ENCODE data around the gene PCDH9. TPM values are rescaled to one million over a fixed set of nuclear protein-coding genes. Genes with fewer than 3 reads are reported as not detected.

The PCDH9 gene
- total and polyA plus RNA-seq, 2 experiments from 2014 or later: 0.56 to 0.76 TPM

GRCh38 chr13:67052550-67053490 lies 177.3 kb downstream of the PCDH9 start:
- in situ Hi-C loops (cut with MboI): no loop called here
- DNase-seq: no peak

GRCh38 chr13:67049744-67050143 lies 180.4 kb downstream of the PCDH9 start:
- Histone ChIP-seq H3K27ac (no peak overlapping the region), H3K9me3 (ENCODE audit: low read depth) (no peaks in the 10 kb centered on the region), H3K4me3 (no peak overlapping the region), H2AFZ (no peak overlapping the region), H3K9ac (no peak overlapping the region), H3K36me3 (ENCODE audit: low read depth) (no peaks in the 10 kb centered on the region), H3K4me1 (ENCODE audit: insufficient read depth) (no peaks in the 10 kb centered on the region), H3F3A (ENCODE audit: insufficient read depth) (no peaks in the 10 kb centered on the region), H3K27me3 (replicated peaks; ENCODE audit: insufficient read depth) (no peaks in the 10 kb centered on the region), H4K20me1 (ENCODE audit: insufficient read depth) (no peaks in the 10 kb centered on the region), H3K79me2 (ENCODE audit: insufficient read depth) (no peaks in the 10 kb centered on the region), H3K4me2 (ENCODE audit: unreplicated experiment) (no peak overlapping the region), H3K9me2 (ENCODE audit: insufficient read depth) (no peaks in the 10 kb centered on the region)
- no peak for TF ChIP-seq EZH2phosphoT487 (IDR thresholded peaks at IDR 0.05; ENCODE audit: insufficient read depth, low read depth)
- no peak for DNase-seq
- in situ Hi-C loops (cut with MboI): no loop called here
- WGBS, 2 experiments (ENCODE audit: low coverage in 1 of 2, low lambda C conversion rate in 2 of 2, missing lambda C conversion rate in 2 of 2): 14 to 17% methylated on average over 1 of the region's 1 CpG

More at GRCh38 chr13:67052550-67053490, 177.3 kb downstream of the PCDH9 start:
- Histone ChIP-seq H3K4me2 (ENCODE audit: unreplicated experiment) (no peak overlapping the region), H3K36me3 (ENCODE audit: low read depth) (no peaks in the 10 kb centered on the region), H3K79me2 (ENCODE audit: insufficient read depth) (no peaks in the 10 kb centered on the region), H2AFZ (no peak overlapping the region), H3K27ac (no peak overlapping the region), H3K9me2 (ENCODE audit: insufficient read depth) (no peaks in the 10 kb centered on the region), H3K9ac (no peak overlapping the region), H3K4me3 (no peak overlapping the region), H3F3A (ENCODE audit: insufficient read depth) (no peaks in the 10 kb centered on the region), H3K9me3 (ENCODE audit: low read depth) (no peaks in the 10 kb centered on the region), H3K4me1 (ENCODE audit: insufficient read depth) (no peaks in the 10 kb centered on the region), H3K27me3 (replicated peaks; ENCODE audit: insufficient read depth) (no peaks in the 10 kb centered on the region), H4K20me1 (ENCODE audit: insufficient read depth) (no peaks in the 10 kb centered on the region)
- TF ChIP-seq EZH2 (IDR thresholded peaks at IDR 0.05; ENCODE audit: insufficient read depth, poor library complexity, severe bottlenecking): no peak
- 45 to 54% methylated on average over 8 of the region's 8 CpGs for WGBS, 2 experiments (ENCODE audit: low coverage in 1 of 2, low lambda C conversion rate in 2 of 2, missing lambda C conversion rate in 2 of 2)

- H3K4me1 ChIP-seq (ENCODE audit: insufficient read depth): no peaks in the 10 kb centered on the region
- TF ChIP-seq EZH2phosphoT487 (IDR thresholded peaks at IDR 0.05; ENCODE audit: insufficient read depth, low read depth) (no peak), EZH2 (IDR thresholded peaks at IDR 0.05; ENCODE audit: insufficient read depth, poor library complexity, severe bottlenecking) (no peak)
- H2AFZ ChIP-seq: no peak overlapping the region
- no peaks in the 10 kb centered on the region for H3K9me3 ChIP-seq (ENCODE audit: low read depth)
- in situ Hi-C loops (cut with MboI): no loop called here
- H3K4me2 ChIP-seq (ENCODE audit: unreplicated experiment): no peak overlapping the region
- no peak overlapping the region for H3K4me3 ChIP-seq
- no peaks in the 10 kb centered on the region for H3F3A ChIP-seq (ENCODE audit: insufficient read depth)
- 15 to 32% methylated on average over 2 of the region's 2 CpGs for WGBS, 2 experiments (ENCODE audit: low coverage in 1 of 2, low lambda C conversion rate in 2 of 2, missing lambda C conversion rate in 2 of 2)
- H3K36me3 ChIP-seq (ENCODE audit: low read depth): no peaks in the 10 kb centered on the region
- H3K27ac ChIP-seq: no peak overlapping the region
- no peaks in the 10 kb centered on the region for H4K20me1 ChIP-seq (ENCODE audit: insufficient read depth)
- no peaks in the 10 kb centered on the region for H3K27me3 ChIP-seq (replicated peaks; ENCODE audit: insufficient read depth)
- no peak for DNase-seq
- H3K9ac ChIP-seq: no peak overlapping the region
- no peaks in the 10 kb centered on the region for H3K9me2 ChIP-seq (ENCODE audit: insufficient read depth)
- H3K79me2 ChIP-seq (ENCODE audit: insufficient read depth): no peaks in the 10 kb centered on the region
These were observed 181.3 kb downstream of the PCDH9 start for GRCh38 chr13:67048821-67049150.

GRCh38 chr13:67048084-67048820 lies 181.9 kb downstream of the PCDH9 start:
- H3K4me3 ChIP-seq: no peak overlapping the region
- no peaks in the 10 kb centered on the region for H3F3A ChIP-seq (ENCODE audit: insufficient read depth)
- H3K27ac ChIP-seq: no peak overlapping the region
- DNase-seq: no peak
- 8 to 12% methylated on average over 4 of the region's 4 CpGs for WGBS, 2 experiments (ENCODE audit: low coverage in 1 of 2, low lambda C conversion rate in 2 of 2, missing lambda C conversion rate in 2 of 2)
- no peaks in the 10 kb centered on the region for H3K4me1 ChIP-seq (ENCODE audit: insufficient read depth)
- TF ChIP-seq EZH2phosphoT487 (IDR thresholded peaks at IDR 0.05; ENCODE audit: insufficient read depth, low read depth) (no peak), EZH2 (IDR thresholded peaks at IDR 0.05; ENCODE audit: insufficient read depth, poor library complexity, severe bottlenecking) (no peak)
- H3K9me2 ChIP-seq (ENCODE audit: insufficient read depth): no peaks in the 10 kb centered on the region
- no peak overlapping the region for H3K4me2 ChIP-seq (ENCODE audit: unreplicated experiment)
- in situ Hi-C loops (cut with MboI): no loop called here
- no peak overlapping the region for H3K9ac ChIP-seq
- H4K20me1 ChIP-seq (ENCODE audit: insufficient read depth): no peaks in the 10 kb centered on the region
- no peak overlapping the region for H2AFZ ChIP-seq
- H3K79me2 ChIP-seq (ENCODE audit: insufficient read depth): no peaks in the 10 kb centered on the region
- no peaks in the 10 kb centered on the region for H3K9me3 ChIP-seq (ENCODE audit: low read depth)
- no peaks in the 10 kb centered on the region for H3K36me3 ChIP-seq (ENCODE audit: low read depth)
- H3K27me3 ChIP-seq (replicated peaks; ENCODE audit: insufficient read depth): no peaks in the 10 kb centered on the region
